Astrocyte of the spinal cord (primary cell): ENCODE results near the gene PDYN.

Source experiments
- DNase-seq: peaks from one replicate; pipeline ENCODE4 v3.0.0; 2011; ENCODE audit warnings: low read depth, low spot score
- H3K4me3 ChIP-seq: 2 replicates; pipeline ENCODE4 v1.5.1; 2011; ENCODE audit warnings: low read depth, mild to moderate bottlenecking, low read length, moderate library complexity
- CTCF ChIP-seq: IDR thresholded peaks from 2 replicates; pipeline ENCODE4 v1.5.1; 2012; ENCODE audit warnings: low read depth, mild to moderate bottlenecking, low read length, inconsistent platforms
- in situ Hi-C: cut with HindIII; loops from 2 replicates; pipeline ENCODE4 v1.10.0; 2017; ENCODE audit warnings: low sequenced_read_pairs

PDYN gene

GRCh38 chr20:1943275-1944002, 50.4 kb downstream of the PDYN start:
- no peak for DNase-seq
- no peak overlapping the region for H3K4me3 ChIP-seq
- in situ Hi-C loops, result no loop called here
- TF ChIP-seq CTCF, result no peak

GRCh38 chr20:1942486-1943274, 51.2 kb downstream of the PDYN start:
- no peak overlapping the region for H3K4me3 ChIP-seq
- no peak for DNase-seq
- in situ Hi-C loops, result no loop called here
- no peak for TF ChIP-seq CTCF

GRCh38 chr20:1942061-1942460, 51.8 kb downstream of the PDYN start:
- no peak for DNase-seq
- in situ Hi-C loops, result no loop called here
- TF ChIP-seq CTCF, result no peak
- H3K4me3 ChIP-seq, result no peak overlapping the region

GRCh38 chr20:1941226-1941625, 52.6 kb downstream of the PDYN start:
- no peak overlapping the region for H3K4me3 ChIP-seq
- TF ChIP-seq CTCF, result no peak
- no peak for DNase-seq
- in situ Hi-C loops, result no loop called here

GRCh38 chr20:1940581-1940980, 53.3 kb downstream of the PDYN start:
- no peak overlapping the region for H3K4me3 ChIP-seq
- in situ Hi-C loops, result no loop called here
- TF ChIP-seq CTCF, result no peak
- no peak for DNase-seq

GRCh38 chr20:1939270-1939595, 54.6 kb downstream of the PDYN start:
- H3K4me3 ChIP-seq, result no peak overlapping the region
- in situ Hi-C loops, result no loop called here
- TF ChIP-seq CTCF, result no peak
- DNase-seq, result no peak
